GM19043 (cell line): ENCODE results near the gene ADGRD2.

Experiments used
- ATAC-seq: cut with Tn5 transposase; IDR thresholded peaks from one replicate; pipeline ENCODE4 v1.9.1; 2021; ENCODE audit warnings: low read depth; ENCODE audit not compliant: unreplicated experiment

ADGRD2 gene

GRCh38 chr9:124495126-124496074 lies 45.1 kb downstream of the ADGRD2 start:
- no peak for ATAC-seq

DNA sequence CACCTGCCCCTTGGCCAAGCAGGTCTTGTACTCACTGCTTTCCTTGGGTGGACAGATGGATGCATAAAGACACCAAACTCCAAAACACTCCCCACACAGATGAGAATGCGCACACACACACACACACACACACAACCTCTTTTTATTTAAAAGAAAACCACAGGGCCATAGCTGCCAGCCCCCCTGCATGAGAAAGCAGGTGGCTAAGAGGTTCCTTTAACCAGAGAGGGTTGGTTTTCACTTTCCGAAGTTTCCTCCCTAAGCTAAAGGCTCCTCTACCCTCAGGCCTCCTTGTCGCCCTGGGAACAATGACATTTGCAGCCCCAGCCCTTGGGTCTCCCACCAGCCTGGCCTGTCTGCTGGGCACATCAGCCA lies 45.8 kb downstream of the ADGRD2 start:
- no peak for ATAC-seq

DNA sequence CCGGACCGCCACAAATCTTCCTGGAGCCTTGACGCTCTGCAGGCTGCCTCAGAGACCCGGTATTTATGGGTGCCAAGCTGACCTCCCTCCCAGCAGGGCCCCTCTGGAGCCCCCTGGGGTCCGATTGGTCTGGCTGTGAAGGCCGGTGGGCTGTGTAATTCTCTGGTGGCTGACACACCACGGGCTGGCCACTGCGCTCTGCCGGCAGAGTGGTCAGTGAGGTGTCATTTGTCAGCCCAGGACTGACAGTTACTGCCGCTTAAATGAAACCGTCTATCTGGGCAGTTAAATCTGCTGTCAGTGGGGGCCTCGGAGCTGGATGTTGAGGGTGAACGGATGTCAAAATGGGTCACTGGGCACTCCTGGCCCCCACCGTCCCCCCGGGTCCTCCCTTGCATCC lies 46.2 kb downstream of the ADGRD2 start:
- no peak for ATAC-seq

GRCh38 chr9:124497441-124497840 lies 47.2 kb downstream of the ADGRD2 start:
- ATAC-seq = no peak

GRCh38 chr9:124498040-124498439 lies 47.8 kb downstream of the ADGRD2 start:
- no peak for ATAC-seq

DNA sequence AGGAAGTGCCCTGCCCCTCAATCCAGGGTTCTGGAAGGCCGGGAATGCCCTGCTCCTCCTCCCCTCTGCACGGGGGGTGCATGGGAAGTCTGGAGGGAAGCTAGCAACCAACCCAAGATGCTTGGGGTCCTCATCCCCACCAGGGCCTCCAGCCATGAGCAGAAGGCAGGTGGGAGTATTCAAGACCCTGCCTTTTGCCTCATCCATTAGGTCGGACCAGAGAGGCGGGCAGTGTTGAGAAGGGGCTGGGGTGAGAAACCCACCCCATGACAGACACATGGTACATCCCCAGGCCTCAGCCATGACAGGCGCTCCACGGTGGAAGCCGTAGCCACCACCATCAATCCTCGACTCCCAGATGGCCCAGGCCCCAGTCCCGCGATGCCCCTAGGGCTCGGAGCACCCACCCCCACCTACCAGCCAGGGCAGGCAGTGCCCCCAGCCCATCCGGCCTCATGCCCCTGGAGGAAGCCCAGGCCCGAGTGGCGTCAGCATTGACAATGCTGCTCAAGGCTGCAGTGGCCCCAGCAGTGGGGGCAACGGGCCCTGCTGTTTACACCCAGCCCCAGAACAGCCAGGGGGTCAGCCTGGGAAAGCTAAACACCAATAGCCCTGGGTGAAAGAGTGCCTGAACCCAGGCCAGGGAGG lies 48.4 kb downstream of the ADGRD2 start:
- ATAC-seq = no peak

DNA sequence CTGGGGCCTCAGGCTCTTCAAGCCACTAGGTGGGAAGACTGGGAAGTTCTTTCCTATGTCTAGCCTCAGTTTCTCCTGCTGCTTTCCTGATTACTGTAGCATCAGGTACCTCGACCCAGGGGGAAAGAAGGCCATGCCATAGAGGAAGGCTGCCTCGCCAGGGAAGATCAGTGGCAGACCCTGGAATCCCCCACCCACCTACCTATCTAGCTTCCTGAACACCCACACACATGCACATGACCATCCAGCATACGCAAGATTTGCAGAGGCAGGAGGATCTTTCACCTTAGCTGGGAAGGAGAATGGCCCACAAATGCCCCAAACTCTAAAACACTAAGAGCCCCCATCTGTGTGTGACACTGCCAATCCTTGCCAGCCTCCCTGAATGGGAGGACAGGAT lies 49.0 kb downstream of the ADGRD2 start:
- ATAC-seq = no peak

GRCh38 chr9:124500028-124500795 lies 50.0 kb downstream of the ADGRD2 start:
- no peak for ATAC-seq

DNA sequence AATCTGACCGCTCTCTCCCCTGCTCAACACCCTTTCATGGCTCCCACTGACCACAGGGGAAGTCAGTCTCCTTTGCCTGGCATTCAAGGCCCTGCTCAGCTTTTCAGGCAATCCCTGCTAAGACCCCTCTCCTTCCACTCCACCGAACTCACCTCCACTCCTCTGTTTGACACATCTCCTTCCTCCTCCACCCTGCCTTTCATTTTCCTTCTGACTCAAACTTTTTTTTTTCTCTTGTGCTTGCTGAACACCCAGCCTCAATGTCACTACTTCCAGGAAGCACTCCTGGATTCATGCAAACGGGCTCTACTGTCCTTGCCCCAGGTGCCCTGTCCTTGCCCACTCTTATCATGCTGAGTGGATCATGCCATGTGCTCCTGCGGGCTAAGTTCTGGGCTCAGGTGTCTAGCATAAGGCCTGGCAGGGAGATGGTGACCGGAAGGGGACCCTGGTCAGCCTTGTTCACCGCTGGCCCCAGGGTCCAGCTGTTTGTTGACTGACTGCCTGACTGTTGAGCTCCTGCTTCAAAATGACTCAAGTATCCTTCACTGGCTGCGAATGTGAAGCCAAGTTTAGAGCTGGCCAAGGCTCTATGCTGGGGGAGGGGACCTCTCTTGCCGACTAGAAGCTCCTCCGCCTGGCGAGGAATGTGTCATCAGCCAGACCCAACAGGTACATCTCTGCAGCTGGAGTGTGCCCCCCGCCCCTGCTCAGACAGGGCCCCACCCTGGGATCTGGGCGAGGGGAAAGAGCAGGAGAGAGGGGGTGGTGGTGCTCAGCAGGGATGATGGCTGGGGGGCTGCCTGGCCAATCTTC lies 50.8 kb downstream of the ADGRD2 start:
- no peak for ATAC-seq

DNA sequence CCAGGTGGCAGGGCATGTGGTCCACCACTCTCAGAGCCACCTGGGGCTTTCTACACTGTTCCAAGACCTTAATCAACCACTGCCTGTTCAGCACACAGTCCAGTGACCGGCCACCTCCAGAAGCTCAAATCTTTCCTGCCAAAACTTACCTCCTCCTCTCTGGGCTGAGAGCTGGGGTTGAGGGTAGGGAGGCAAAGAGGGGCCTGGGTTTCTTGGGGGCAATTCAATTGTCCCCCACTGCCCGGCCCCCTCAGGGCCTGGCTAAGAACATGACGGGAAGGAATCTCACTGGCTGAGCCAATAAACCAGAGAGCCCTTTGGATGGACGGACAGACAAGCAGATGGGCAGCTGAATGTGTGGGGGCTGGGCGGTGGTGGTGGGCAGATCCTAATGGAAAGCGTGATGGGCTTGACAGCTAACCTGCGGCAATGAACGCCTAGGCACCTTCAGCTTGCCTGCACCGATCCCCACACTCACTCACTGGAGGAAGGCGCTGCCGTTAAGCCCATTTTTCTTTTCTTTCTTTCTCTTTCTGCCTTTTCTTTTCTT lies 51.6 kb downstream of the ADGRD2 start:
- ATAC-seq = no peak

DNA sequence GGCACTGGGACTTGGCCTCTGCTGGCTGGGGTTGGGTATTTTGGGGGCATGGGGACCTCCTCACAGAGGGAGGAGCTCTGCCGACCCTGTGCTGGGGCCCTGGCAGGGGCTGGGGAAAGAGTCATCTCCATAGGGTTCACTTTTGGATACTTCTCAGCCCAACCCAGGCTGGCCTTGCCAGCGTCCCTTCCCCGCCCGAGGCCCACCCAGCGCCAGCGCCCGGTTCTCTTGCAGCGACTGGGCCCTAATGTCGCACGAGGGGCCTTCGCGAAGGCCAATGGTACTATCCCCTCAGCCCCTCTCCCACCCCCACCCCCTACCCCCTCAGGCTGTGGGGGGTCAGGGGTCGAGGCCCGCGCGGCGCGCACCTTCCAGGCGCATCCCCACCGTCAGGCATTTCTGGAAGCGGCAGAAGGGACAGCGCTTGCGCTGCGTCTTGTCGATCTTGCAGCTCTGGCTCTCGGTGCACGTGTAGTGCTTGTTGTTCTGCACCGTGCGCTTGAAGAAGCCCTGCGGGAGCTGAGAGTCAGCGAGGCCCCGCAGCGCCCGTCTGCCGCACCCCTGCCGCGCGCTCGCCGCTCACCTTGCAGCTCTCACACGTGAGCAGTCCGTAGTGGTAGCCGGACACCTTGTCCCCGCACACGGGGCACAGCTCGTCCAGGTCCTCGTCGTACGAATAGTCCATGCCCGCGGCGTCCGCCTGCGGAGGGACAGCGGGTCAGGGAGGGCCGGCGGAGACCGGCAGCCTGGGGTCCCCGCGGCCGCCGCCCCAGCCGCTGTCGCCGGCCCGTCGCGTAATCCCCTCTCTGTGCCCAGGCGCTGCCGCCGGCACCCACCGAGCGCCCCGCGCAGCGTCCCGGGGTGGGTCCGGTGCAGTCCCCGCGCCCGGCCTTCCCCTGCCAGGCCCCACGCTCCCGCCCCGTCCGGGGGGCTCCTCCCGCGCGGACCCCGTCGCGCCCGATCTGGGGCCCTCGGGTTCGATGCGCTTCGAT lies 52.8 kb downstream of the ADGRD2 start:
- ATAC-seq = no peak

DNA sequence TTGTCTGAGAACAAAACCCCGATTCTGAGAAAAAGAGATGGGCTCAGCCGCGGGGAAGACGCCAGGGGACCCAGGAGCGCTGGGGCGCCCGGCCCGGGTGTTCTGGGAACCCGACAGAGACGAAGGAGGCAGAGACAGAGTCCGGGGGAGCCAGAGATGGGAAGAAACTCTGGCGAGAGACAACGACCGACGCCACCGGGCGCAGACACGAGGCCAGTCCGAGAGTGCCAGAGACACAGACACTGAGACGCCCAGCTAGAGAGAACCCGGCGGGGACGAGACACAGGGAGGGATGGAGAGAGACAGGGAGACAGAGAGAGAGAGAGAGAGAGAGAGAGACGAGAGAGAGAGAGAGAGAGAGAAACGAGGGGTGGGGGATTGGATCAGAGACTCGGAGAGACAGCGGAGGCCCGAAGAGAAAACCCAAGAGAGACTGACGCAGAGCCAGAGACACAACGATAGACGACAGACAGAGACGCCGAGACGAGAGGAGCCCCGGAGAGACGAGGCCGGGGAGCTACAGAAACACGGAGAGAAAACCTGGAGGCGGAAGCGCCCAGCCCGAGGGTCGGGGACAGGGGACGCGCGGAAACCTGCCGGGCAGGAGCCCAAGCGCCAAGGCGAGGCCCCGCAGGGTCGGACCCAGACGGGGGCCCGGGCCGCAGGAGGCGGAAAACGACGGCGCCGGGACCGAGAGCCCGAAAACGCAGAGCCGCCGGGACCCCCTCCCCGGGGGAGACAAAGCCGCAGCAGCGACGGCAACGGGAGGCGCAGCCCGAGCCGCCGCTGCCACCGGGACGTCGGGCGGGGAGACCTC lies 53.7 kb downstream of the ADGRD2 start:
- no peak for ATAC-seq

- ATAC-seq = no peak
These were observed 54.3 kb downstream of the ADGRD2 start for GRCh38 chr9:124504530-124505005.

- ATAC-seq = no peak
These were observed 55.0 kb downstream of the ADGRD2 start for GRCh38 chr9:124505006-124505900.

DNA sequence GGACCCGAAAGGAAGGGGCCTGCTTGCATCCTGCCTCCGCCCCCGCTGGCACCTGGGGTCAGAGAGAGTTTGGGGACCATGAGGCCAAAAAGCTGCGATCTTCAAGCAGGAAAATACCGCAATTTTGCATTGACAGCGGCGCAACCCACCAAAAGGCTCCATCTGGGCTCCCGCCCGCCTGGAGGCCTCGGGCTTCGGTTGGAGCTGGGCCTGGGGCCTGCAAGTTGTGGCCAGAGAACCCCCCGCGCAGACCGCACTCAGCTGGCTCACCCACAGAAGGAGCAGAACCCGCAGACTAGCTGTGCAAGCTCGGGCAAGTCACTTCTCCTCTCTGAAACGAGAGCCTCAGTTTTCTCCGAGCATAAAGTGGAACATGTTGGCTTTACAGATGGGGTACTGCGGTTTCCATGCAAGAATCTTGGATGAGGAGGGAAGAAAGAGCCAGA lies 55.7 kb downstream of the ADGRD2 start:
- no peak for ATAC-seq

DNA sequence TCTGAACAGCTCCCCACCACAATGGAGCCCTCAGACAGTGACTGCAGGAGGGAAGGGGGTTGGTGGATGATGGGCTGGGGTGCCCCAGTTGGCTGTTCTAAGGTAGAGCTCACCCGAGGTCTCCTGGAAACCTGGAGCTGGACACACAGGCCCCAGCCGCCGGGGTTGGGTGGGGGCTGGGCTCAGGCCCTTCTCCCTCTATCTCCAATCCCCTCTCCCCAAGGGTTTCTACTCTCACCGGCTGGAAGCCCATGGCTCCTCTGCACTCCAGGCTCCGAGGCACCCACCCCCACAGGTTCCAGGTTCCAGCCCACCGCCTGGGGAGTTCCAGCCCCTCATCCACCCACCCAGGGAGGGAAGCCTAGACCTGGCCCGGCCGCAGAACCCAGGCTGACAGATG lies 56.2 kb downstream of the ADGRD2 start:
- no peak for ATAC-seq
